ENCODE results near the gene AHNAK2. TPM values are rescaled to one million over a fixed set of nuclear protein-coding genes. Genes with fewer than 3 reads are reported as not detected.

The AHNAK2 gene
- total and polyA plus RNA-seq, 2 donors (not counting 1 experiment from before 2014, with no cell fraction given) = not detected

GRCh38 chr14:104975481-104976197 lies 2.5 kb downstream of the AHNAK2 start:
- 51% methylated on average over 17 of the region's 21 CpGs for WGBS (ENCODE audit: insufficient coverage)

More at GRCh38 chr14:104975481-104976197, 2.5 kb downstream of the AHNAK2 start:
- Mint-ChIP-seq H3K27me3 (peaks cover 29% of the 10 kb centered on the region), H3K4me3 (peak overlapping the region; percentile 82), H3K27ac (no peak overlapping the region), H3K9me3 (ENCODE audit: insufficient read depth) (no peaks in the 10 kb centered on the region), H3K4me1 (peaks cover 12% of the 10 kb centered on the region)
- ChIA-PET POLR2A (interaction anchor here (0.8 kb wide), 1 partner anchor 45 kb away, joined by 3 read pairs; the partner anchor contains the start of gene CDCA4), CTCF (interaction anchor here (0.6 to 6.7 kb wide), 19 partner anchors 10 to 144 kb away, joined by 3 to 132 read pairs (median 4); partner anchors contain the start of genes CDCA4, CLBA1 and PLD4)
- Histone ChIP-seq H3K9ac (ENCODE audit: low read length) (no peak overlapping the region), H3K79me2 (ENCODE audit: control insufficient read depth, insufficient read depth, low read length) (no peaks in the 10 kb centered on the region), H2AFZ (ENCODE audit: insufficient read depth, low read depth, low read length, poor library complexity, severe bottlenecking) (no peak overlapping the region), H3K4me1 (ENCODE audit: control insufficient read depth in 2 of 2, insufficient read depth in 2 of 2, low read length in 2 of 2) (peaks cover 20 to 24% of the 10 kb centered on the region in 2 donors), H3K4me2 (replicated peaks; ENCODE audit: low read depth, low read length, poor library complexity, severe bottlenecking) (peak overlapping the region; percentile 19), H4K20me1 (ENCODE audit: control insufficient read depth, insufficient read depth, low read length, poor library complexity, severe bottlenecking) (peaks cover 9% of the 10 kb centered on the region), H3K27me3 (replicated peaks in 1 of 4; ENCODE audit: control extremely low read depth in 1 of 4, control insufficient read depth in 3 of 4, insufficient read depth in 4 of 4, low read length in 3 of 4) (peaks cover 0 to 32% (median 15%) of the 10 kb centered on the region in 4 experiments), H3K4me3 (ENCODE audit: control extremely low read depth in 1 of 5, extremely low read depth in 1 of 5, insufficient read depth in 1 of 5, low read depth in 2 of 5, low read length in 4 of 5) (no peak overlapping the region), H3K27ac (ENCODE audit: low read length in 2 of 2) (no peak overlapping the region), H3K9me3 (ENCODE audit: control extremely low read depth in 1 of 3, control insufficient read depth in 2 of 3, insufficient read depth in 1 of 3, low read length in 2 of 3) (peaks cover 0 to 11% (median 0%) of the 10 kb centered on the region in 3 donors), H3K36me3 (replicated peaks in 1 of 2; ENCODE audit: control extremely low read depth in 1 of 2, control insufficient read depth in 1 of 2, extremely low read depth in 1 of 2, insufficient read depth in 2 of 2, low read length in 1 of 2) (no peaks in the 10 kb centered on the region)
- TF ChIP-seq EZH2 (IDR thresholded peaks at IDR 0.05; ENCODE audit: borderline replicate concordance, insufficient read depth, low read depth, low read length, poor library complexity, severe bottlenecking) = no peak
- TF ChIP-seq CTCF (IDR thresholded peaks at IDR 0.05) = no peak
- DNase-seq (peak; percentile 62), ATAC-seq (ENCODE audit: low read depth) (peak; percentile 18)
- intact Hi-C loops (cut with micrococcal nuclease) = loop anchor here (1.0 to 2.0 kb wide), 4 partner anchors 45 to 115 kb away; partner anchors contain the start of gene CDCA4
